GM21737 (cell line): ENCODE measurements around the gene MAX.
"Not testable (repeated sequence)": the region's sequence is repeated elsewhere in the genome, so short reads cannot be mapped to it uniquely, and the experiment has no call there.

ENCODE experiments used
- ATAC-seq: cut with Tn5 transposase; IDR thresholded peaks from one replicate; pipeline ENCODE4 v1.9.1; 2021; ENCODE audit warnings: mild to moderate bottlenecking, moderate library complexity; ENCODE audit not compliant: unreplicated experiment

The MAX gene

GRCh38 chr14:65106316-65106715, 4.0 kb upstream of the MAX start:
- no peak for ATAC-seq

- ATAC-seq: no peak
Observed at GRCh38 chr14:65104791-65105190, 2.5 kb upstream of the MAX start.

- no peak for ATAC-seq
Observed at GRCh38 chr14:65103150-65103760, 938 bp upstream of the MAX start.

GRCh38 chr14:65101631-65102440, 481 bp downstream of the MAX start:
- peak; percentile 7 for ATAC-seq

GRCh38 chr14:65100922-65101541, 1.3 kb downstream of the MAX start:
- ATAC-seq: no peak

GRCh38 chr14:65098586-65098985, 3.7 kb downstream of the MAX start:
- ATAC-seq: no peak

- ATAC-seq: no peak
Observed at GRCh38 chr14:65096323-65097089, 5.8 kb downstream of the MAX start.

- ATAC-seq: no peak
Observed at GRCh38 chr14:65095633-65096205, 6.6 kb downstream of the MAX start.

GRCh38 chr14:65092349-65092748, 10.0 kb downstream of the MAX start:
- ATAC-seq: no peak

- not testable (repeated sequence) for ATAC-seq
Observed at GRCh38 chr14:65087835-65088234, 14.5 kb downstream of the MAX start.

- ATAC-seq: not testable (repeated sequence)
Observed at GRCh38 chr14:65086686-65087085, 15.6 kb downstream of the MAX start.

GRCh38 chr14:65084554-65085505, 17.5 kb downstream of the MAX start:
- no peak for ATAC-seq

GRCh38 chr14:65082930-65083329, 19.4 kb downstream of the MAX start:
- ATAC-seq: no peak

GRCh38 chr14:65080960-65081747, 21.2 kb downstream of the MAX start:
- ATAC-seq: no peak

GRCh38 chr14:65079768-65080167, 22.5 kb downstream of the MAX start:
- ATAC-seq: no peak

GRCh38 chr14:65079201-65079600, 23.1 kb downstream of the MAX start:
- ATAC-seq: no peak

GRCh38 chr14:65077318-65077717, 25.0 kb downstream of the MAX start:
- ATAC-seq: no peak

GRCh38 chr14:65075628-65076325, 26.5 kb downstream of the MAX start:
- ATAC-seq: no peak
